Right lobe of liver (tissue), 6 donors: Measurements from ENCODE around the gene OBSCN. TPM values are rescaled to one million over a fixed set of nuclear protein-coding genes. Genes with fewer than 3 reads are reported as not detected.

Experiments
- ATAC-seq, 4 donors: fragments of 200-7000 bp; cut with Tn5 transposase; one replicate each; pipeline ENCODE4 v1.9.1; 2020; ENCODE audit warnings: mild to moderate bottlenecking in 4 of 4, moderate library complexity in 4 of 4
- DNase-seq, 3 donors: peaks; one replicate each; pipeline ENCODE4 v3.0.0-alpha.2; 2020
- H3K27ac ChIP-seq, 3 donors: fragments of 200-600 bp; one replicate each; pipeline ENCODE4 v1.8.0; 2022
- H3K27me3 ChIP-seq, 2 donors: fragments of 200-600 bp; one replicate each; pipeline ENCODE4 v1.8.0; 2022
- H3K36me3 ChIP-seq, 4 donors: fragments of 200-600 bp; sonication (generic) in 1 of 4; one replicate each; pipeline versions ENCODE4 v1.5.1 to v1.8.0; 2017 to 2022; ENCODE audit warnings: control low read depth in 1 of 4
- H3K4me1 ChIP-seq, 4 donors: fragments of 200-600 bp; sonication (generic) in 1 of 4; one replicate each; pipeline versions ENCODE4 v1.5.1 to v1.8.0; 2017 to 2022; ENCODE audit warnings: control low read depth in 1 of 4
- H3K4me3 ChIP-seq, 3 donors: fragments of 200-600 bp; one replicate each; pipeline ENCODE4 v1.8.0; 2022
- H3K9me3 ChIP-seq, 4 donors: fragments of 200-600 bp; sonication (generic) in 1 of 4; one replicate each; pipeline versions ENCODE4 v1.5.1 to v1.8.0; 2017 to 2022; ENCODE audit warnings: control low read depth in 1 of 4
- POLR2A ChIP-seq: fragments of 450-650 bp; IDR thresholded peaks from one replicate; pipeline ENCODE4 v1.6.1; 2017; ENCODE audit warnings: antibody characterized with exemption, mild to moderate bottlenecking
- WGBS: methylation state at CpG from one replicate; pipeline ENCODE4 v1.1.6; 2018; ENCODE audit warnings: low coverage, low lambda C conversion rate; ENCODE audit not compliant: insufficient coverage; ENCODE audit errors: missing lambda C conversion rate; 5-methylcytosine and 5-hydroxymethylcytosine counted together
- intact Hi-C, 2 donors: fragments of 100-400 bp; cut with DNase I; formaldehyde crosslinking; loops; one replicate each; pipeline versions ENCODE4 v1.11.2 to v1.14.1; 2022
- total RNA-seq, 6 experiments: library from RNA; depleted of rRNA in 2 of 6; stranded (reverse); fragments of >200 nt in 2 of 6; fragmentation: NEBNext Ultra II Directional in 3 of 6; extraction: Animal tissue kit (Norgen Biotek cat#: 25700) in 3 of 6; gene quantifications; one replicate each; pipeline versions ENCODE4 v1.1.0 to v1.2.4, GENCODE V29; 2016 to 2023
- TF ChIP-seq, protein P1 (sequence below), 4 donors: fragments of 200-600 bp in 3 of 4; fragments of 450-650 bp in 1 of 4; IDR thresholded peaks; one replicate each; pipeline versions ENCODE4 v1.5.1 to v1.8.0; 2016 to 2022; ENCODE audit warnings: antibody characterized with exemption in 4 of 4, mild to moderate bottlenecking in 2 of 4
- donor health status: DM: no; HTN: yes; CAD: no.
- donor health status: DM: no; HTN: no; CAD: no.
- donor health status: DM: no; HTN: no; CAD: no.
- donor health status: DM: no; HTN: yes; CAD: no.
- donor health status: DM: no; HTN: yes; CAD: no.

OBSCN gene
- total RNA-seq, 6 experiments from 2014 or later: 0.43 to 3.5 (median 2.0) TPM

DNA sequence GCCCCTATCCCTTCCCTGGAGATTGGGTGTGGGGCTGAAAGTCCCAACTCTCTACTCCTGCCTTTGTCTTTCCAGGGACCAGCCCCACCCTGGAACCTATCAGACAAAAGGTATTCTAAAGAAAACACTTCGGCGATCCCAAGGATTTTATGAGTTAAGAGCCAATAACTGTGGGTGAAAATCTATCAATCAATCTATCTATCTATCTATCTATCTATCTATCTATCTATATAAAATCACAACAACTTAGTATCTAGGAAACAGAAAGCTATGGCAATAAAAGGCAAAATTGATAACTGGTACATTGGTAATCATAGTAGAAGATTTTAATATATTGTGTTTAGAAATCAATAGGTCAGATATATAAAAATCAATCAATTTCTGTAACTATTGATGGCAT, 175.9 kb downstream of the OBSCN start:
- Histone ChIP-seq H3K36me3 (no peaks in the 10 kb centered on the region), H3K4me3 (no peak overlapping the region), H3K27ac (no peak overlapping the region), H3K9me3 (no peaks in the 10 kb centered on the region), H3K4me1 (peaks cover 0 to 4% (median 0%) of the 10 kb centered on the region in 4 donors), H3K27me3 (no peaks in the 10 kb centered on the region)
- DNase-seq (no peak), ATAC-seq (no peak)
- WGBS: 92% methylated on average over 2 of the region's 2 CpGs
- TF ChIP-seq POLR2A: no peak
- TF ChIP-seq, protein P1, sequence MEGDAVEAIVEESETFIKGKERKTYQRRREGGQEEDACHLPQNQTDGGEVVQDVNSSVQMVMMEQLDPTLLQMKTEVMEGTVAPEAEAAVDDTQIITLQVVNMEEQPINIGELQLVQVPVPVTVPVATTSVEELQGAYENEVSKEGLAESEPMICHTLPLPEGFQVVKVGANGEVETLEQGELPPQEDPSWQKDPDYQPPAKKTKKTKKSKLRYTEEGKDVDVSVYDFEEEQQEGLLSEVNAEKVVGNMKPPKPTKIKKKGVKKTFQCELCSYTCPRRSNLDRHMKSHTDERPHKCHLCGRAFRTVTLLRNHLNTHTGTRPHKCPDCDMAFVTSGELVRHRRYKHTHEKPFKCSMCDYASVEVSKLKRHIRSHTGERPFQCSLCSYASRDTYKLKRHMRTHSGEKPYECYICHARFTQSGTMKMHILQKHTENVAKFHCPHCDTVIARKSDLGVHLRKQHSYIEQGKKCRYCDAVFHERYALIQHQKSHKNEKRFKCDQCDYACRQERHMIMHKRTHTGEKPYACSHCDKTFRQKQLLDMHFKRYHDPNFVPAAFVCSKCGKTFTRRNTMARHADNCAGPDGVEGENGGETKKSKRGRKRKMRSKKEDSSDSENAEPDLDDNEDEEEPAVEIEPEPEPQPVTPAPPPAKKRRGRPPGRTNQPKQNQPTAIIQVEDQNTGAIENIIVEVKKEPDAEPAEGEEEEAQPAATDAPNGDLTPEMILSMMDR (IDR thresholded peaks at IDR 0.05): no peak
- intact Hi-C loops: no loop called here

DNA sequence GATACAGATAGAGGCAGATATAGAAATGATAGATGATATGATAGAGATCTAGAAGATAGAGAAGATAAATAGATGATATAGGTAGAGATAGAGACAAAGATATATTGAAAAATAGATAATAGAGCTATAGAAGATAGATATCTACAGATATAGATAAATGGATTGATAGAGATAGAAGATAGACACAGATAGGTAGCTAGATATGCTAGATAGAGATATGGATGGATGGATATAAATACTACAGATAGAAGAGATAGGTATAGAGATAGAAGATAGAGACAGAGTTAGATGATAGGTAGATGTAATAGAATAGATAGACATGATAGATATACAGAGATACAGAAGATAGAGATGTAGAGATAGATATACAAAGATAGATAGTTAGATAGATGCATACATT, 177.4 kb downstream of the OBSCN start:
- Histone ChIP-seq H3K27me3 (no peaks in the 10 kb centered on the region), H3K4me3 (no peak overlapping the region), H3K4me1 (no peaks in the 10 kb centered on the region), H3K9me3 (no peaks in the 10 kb centered on the region), H3K36me3 (no peaks in the 10 kb centered on the region), H3K27ac (no peak overlapping the region)
- intact Hi-C loops: no loop called here
- DNase-seq (no peak), ATAC-seq (no peak)
- TF ChIP-seq, protein P1 (IDR thresholded peaks at IDR 0.05): no peak
- TF ChIP-seq POLR2A: no peak

DNA sequence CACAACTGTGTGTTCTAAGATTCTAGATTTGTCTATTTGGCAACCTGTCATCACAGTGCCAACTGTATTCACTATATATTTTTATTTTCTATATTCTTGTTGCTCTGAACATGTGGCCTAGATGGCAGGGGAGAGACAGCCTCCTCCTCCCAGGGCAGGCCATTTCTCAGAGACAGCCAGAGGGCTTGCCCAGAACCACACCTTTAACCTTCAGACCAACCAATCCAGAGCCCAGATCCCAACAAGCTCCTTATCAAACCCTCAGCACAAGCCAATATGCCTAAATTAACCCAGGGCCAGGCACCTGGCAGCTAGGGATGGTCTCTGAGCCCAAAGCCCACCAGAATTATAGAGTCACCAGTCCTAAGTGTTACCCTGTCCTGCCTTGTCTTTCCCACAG, 179.5 kb downstream of the OBSCN start:
- ATAC-seq (no peak), DNase-seq (peak in 1 of 3 donors; percentile 11)
- H3K27me3 ChIP-seq: no peaks in the 10 kb centered on the region
- H3K4me3 ChIP-seq: no peak overlapping the region
- intact Hi-C loops: no loop called here
- no peaks in the 10 kb centered on the region for H3K36me3 ChIP-seq
- H3K27ac ChIP-seq: no peak overlapping the region
- H3K9me3 ChIP-seq: no peaks in the 10 kb centered on the region
- TF ChIP-seq, protein P1 (IDR thresholded peaks at IDR 0.05): no peak
- no peak for TF ChIP-seq POLR2A
- no peaks in the 10 kb centered on the region for H3K4me1 ChIP-seq

DNA sequence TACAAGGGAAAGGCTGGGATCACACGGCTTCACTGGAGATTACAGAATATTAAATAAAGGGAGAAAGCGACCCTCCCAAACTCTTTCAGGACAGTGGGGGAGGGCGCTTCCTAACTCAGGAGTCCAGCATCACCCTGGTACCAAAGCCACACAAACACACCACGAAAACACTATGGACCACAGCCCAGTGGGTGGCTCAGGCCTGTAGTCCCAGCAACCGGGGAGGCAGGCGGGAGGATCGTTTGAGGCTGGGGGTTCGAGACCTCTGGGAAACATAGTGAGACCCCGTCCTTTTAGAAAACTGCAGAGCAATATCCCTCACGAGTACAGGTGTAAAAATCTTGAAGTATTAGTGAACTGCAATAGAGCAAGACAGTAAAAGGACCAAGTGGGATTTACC, 182.8 kb downstream of the OBSCN start:
- peak in 1 of 3 donors; percentile 12 for DNase-seq
- Histone ChIP-seq H3K27me3 (no peaks in the 10 kb centered on the region), H3K4me3 (no peak overlapping the region), H3K4me1 (no peaks in the 10 kb centered on the region), H3K36me3 (peaks cover 0 to 13% (median under 1%) of the 10 kb centered on the region in 4 donors), H3K9me3 (no peaks in the 10 kb centered on the region), H3K27ac (no peak overlapping the region)
- intact Hi-C loops: no loop called here
- 77% methylated on average over 8 of the region's 10 CpGs for WGBS
- TF ChIP-seq, protein P1 (IDR thresholded peaks at IDR 0.05): no peak
- TF ChIP-seq POLR2A: no peak
- no peak for ATAC-seq

DNA sequence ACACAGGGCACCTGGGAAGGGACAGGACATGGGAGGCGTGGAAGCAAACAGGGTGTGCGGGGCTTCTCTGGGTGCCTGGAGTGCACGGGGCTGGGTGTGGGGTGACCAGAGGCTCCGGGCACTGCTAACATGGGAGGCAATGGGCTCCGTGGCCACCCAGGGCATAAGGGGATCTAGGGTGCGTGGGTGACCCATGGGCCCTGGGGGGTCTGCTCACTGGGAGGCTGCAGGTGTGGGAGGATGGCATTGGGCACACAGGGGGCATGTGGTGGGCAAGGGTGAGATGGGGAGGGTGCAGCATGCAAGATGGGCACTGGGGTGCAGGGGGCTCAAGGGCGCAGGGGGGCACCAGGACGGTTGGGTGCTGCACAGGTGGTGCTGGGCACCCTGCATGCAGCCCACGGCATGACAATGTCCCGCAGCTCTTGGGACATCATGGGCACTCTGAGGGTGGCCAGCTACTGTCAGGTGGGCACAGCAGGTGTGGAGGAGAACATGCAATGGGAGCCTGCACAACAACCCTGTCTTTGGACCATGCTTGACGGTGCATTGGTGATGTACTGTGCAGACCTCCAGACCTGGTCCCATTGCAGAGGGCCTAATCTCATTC, 183.7 kb downstream of the OBSCN start:
- peak in 2 of 4 donors; percentile 12 to 22 for ATAC-seq
- intact Hi-C loops: no loop called here

More for the DNA sequence above, 183.7 kb downstream of the OBSCN start:
- 62% methylated on average over 2 of the region's 11 CpGs for WGBS
- Histone ChIP-seq H3K27ac (no peak overlapping the region), H3K4me1 (no peaks in the 10 kb centered on the region), H3K27me3 (no peaks in the 10 kb centered on the region), H3K36me3 (peaks cover 0 to 16% (median 2%) of the 10 kb centered on the region in 4 donors), H3K9me3 (no peaks in the 10 kb centered on the region), H3K4me3 (no peak overlapping the region)
- no peak for TF ChIP-seq POLR2A
- TF ChIP-seq, protein P1 (IDR thresholded peaks at IDR 0.05): no peak
- DNase-seq: peak in 2 of 3 donors; percentile 10 to 43
